HL-60 (cell line): ENCODE data around the gene GDI1.

Source experiments
- DNase-seq, 2 experiments: peaks; one replicate each; pipeline ENCODE4 v3.0.0-alpha.2; 2010 to 2020; ENCODE audit warnings: low read depth in 1 of 2, low spot score in 1 of 2
- H3K27ac ChIP-seq: fragments of 250-450 bp; sonication (Bioruptor Pico); replicated peaks from 2 replicates; pipeline ENCODE4 v1.5.1; 2020; ENCODE audit warnings: mild to moderate bottlenecking, moderate library complexity
- H3K27me3 ChIP-seq: fragments of 250-450 bp; sonication (Bioruptor Pico); 2 replicates; pipeline ENCODE4 v1.5.1; 2021; ENCODE audit warnings: mild to moderate bottlenecking, moderate library complexity; ENCODE audit not compliant: insufficient read depth, poor library complexity, severe bottlenecking
- H3K4me3 ChIP-seq: replicated peaks from 2 replicates; pipeline ENCODE4 v1.5.1; 2011; ENCODE audit warnings: mild to moderate bottlenecking, control low read depth, low read length; ENCODE audit not compliant: insufficient read depth
- GABPA ChIP-seq: IDR thresholded peaks from 2 replicates; pipeline ENCODE4 v1.6.1; 2012; ENCODE audit warnings: low read depth
- POLR2AphosphoS5 ChIP-seq: IDR thresholded peaks from 2 replicates; pipeline ENCODE4 v1.6.1; 2012; ENCODE audit warnings: low read depth
- SPI1 ChIP-seq: IDR thresholded peaks from 2 replicates; pipeline ENCODE4 v1.6.1; 2012; ENCODE audit warnings: low read depth, mild to moderate bottlenecking, borderline replicate concordance
- TF ChIP-seq, protein P1 (sequence below): IDR thresholded peaks from 2 replicates; pipeline ENCODE4 v1.6.1; 2012; ENCODE audit warnings: low read depth; ENCODE audit not compliant: insufficient replicate concordance
- TF ChIP-seq, protein P2 (sequence below): IDR thresholded peaks from one replicate; pipeline ENCODE4 v1.5.1; 2011; ENCODE audit warnings: low read length, control low read depth, inconsistent platforms; ENCODE audit not compliant: insufficient read depth

The GDI1 gene

DNA sequence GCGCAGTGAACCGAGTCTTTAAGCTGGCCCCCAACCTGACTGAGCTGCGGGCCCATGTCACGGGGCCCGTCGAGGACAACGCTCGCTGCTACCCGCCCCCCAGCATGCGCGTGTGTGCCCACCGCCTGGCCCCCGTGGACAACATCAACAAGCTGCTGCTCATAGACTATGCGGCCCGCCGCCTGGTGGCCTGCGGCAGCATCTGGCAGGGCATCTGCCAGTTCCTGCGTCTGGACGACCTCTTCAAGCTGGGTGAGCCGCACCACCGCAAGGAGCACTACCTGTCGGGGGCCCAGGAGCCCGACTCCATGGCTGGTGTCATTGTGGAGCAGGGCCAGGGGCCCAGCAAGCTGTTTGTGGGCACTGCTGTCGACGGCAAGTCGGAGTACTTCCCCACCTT is 23.4 kb downstream of the GDI1 start:
- DNase-seq: no peak
- TF ChIP-seq, protein P1, sequence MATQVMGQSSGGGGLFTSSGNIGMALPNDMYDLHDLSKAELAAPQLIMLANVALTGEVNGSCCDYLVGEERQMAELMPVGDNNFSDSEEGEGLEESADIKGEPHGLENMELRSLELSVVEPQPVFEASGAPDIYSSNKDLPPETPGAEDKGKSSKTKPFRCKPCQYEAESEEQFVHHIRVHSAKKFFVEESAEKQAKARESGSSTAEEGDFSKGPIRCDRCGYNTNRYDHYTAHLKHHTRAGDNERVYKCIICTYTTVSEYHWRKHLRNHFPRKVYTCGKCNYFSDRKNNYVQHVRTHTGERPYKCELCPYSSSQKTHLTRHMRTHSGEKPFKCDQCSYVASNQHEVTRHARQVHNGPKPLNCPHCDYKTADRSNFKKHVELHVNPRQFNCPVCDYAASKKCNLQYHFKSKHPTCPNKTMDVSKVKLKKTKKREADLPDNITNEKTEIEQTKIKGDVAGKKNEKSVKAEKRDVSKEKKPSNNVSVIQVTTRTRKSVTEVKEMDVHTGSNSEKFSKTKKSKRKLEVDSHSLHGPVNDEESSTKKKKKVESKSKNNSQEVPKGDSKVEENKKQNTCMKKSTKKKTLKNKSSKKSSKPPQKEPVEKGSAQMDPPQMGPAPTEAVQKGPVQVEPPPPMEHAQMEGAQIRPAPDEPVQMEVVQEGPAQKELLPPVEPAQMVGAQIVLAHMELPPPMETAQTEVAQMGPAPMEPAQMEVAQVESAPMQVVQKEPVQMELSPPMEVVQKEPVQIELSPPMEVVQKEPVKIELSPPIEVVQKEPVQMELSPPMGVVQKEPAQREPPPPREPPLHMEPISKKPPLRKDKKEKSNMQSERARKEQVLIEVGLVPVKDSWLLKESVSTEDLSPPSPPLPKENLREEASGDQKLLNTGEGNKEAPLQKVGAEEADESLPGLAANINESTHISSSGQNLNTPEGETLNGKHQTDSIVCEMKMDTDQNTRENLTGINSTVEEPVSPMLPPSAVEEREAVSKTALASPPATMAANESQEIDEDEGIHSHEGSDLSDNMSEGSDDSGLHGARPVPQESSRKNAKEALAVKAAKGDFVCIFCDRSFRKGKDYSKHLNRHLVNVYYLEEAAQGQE: no peak
- no peak for TF ChIP-seq SPI1
- no peak for TF ChIP-seq GABPA
- TF ChIP-seq, protein P2, sequence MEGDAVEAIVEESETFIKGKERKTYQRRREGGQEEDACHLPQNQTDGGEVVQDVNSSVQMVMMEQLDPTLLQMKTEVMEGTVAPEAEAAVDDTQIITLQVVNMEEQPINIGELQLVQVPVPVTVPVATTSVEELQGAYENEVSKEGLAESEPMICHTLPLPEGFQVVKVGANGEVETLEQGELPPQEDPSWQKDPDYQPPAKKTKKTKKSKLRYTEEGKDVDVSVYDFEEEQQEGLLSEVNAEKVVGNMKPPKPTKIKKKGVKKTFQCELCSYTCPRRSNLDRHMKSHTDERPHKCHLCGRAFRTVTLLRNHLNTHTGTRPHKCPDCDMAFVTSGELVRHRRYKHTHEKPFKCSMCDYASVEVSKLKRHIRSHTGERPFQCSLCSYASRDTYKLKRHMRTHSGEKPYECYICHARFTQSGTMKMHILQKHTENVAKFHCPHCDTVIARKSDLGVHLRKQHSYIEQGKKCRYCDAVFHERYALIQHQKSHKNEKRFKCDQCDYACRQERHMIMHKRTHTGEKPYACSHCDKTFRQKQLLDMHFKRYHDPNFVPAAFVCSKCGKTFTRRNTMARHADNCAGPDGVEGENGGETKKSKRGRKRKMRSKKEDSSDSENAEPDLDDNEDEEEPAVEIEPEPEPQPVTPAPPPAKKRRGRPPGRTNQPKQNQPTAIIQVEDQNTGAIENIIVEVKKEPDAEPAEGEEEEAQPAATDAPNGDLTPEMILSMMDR: no peak
- no peak for TF ChIP-seq POLR2AphosphoS5
- H3K27me3 ChIP-seq: peaks cover 4% of the 10 kb centered on the region
- H3K27ac ChIP-seq: no peak overlapping the region
- no peak overlapping the region for H3K4me3 ChIP-seq

DNA sequence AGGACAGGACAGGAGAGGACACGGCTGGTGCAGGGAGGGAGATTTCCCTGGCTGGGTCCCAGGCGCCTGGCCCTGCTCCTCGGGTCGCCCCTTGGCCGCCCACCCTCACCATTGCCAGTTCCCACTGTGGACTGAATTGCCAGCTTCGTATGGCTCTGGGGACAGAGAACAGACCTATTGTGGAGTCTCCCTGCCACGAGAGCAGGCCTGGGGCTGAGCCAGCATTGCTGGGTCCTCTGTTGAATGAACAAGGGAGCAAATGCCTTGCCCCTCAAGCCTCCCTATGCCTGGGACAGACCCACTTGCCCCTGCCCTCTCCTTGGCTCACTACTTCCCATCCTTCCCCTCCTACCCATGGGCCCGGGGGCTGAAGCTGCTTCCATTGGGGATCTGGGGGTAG is 25.4 kb downstream of the GDI1 start:
- no peak for DNase-seq
- TF ChIP-seq GABPA (no peak), POLR2AphosphoS5 (no peak), SPI1 (no peak)
- TF ChIP-seq, protein P2: no peak
- TF ChIP-seq, protein P1: no peak
- Histone ChIP-seq H3K4me3 (no peak overlapping the region), H3K27me3 (peaks cover 4% of the 10 kb centered on the region), H3K27ac (no peak overlapping the region)

DNA sequence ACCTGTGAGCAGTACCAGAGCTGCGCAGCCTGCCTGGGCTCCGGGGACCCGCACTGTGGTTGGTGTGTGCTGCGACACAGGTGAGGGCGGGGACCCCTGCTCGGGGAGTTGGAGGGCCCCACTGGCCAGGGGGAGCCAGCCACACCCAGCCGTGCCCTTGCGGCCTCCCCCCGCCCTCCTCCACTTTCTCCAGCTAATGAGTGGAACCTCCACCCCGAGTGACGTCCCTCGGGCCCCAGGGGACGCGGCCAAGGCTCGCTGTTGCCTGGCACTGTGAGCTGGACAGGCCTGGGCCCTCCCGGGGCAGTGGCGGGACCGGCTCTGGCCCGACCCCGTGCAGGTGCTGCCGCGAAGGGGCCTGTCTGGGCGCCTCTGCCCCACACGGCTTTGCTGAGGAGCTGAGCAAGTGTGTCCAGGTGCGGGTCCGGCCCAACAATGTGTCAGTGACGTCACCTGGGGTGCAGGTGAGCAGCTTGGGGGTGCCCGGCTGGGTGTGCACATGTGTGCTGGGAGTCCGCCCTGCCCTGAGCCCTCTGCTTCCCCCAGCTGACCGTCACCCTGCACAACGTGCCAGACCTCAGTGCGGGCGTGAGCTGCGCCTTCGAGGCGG is 26.8 kb downstream of the GDI1 start:
- TF ChIP-seq GABPA (no peak), POLR2AphosphoS5 (no peak), SPI1 (no peak)
- TF ChIP-seq, protein P2: no peak
- TF ChIP-seq, protein P1: no peak
- DNase-seq: no peak
- Histone ChIP-seq H3K27ac (no peak overlapping the region), H3K27me3 (peaks cover under 1% of the 10 kb centered on the region), H3K4me3 (no peak overlapping the region)
